H1 (cell line): ENCODE data around the gene HPCAL4. TPM values are rescaled to one million over a fixed set of nuclear protein-coding genes. Genes with fewer than 3 reads are reported as not detected.

ENCODE experiments used
- CEBPB ChIP-seq: IDR thresholded peaks from 2 replicates; pipeline ENCODE4 v1.6.1; 2012; ENCODE audit warnings: low read depth, low read length
- CTBP2 ChIP-seq: IDR thresholded peaks from 2 replicates; pipeline ENCODE4 v1.7.0; 2011; ENCODE audit warnings: borderline replicate concordance, mild to moderate bottlenecking, moderate library complexity, mixed read lengths, low read length; ENCODE audit not compliant: insufficient read depth, insufficient read length
- polyA plus RNA-seq, 7 experiments: library from polyadenylated mRNA; depleted of rRNA in 3 of 7; stranded (reverse) in 5 of 7; unstranded in 2 of 7; fragments of >200 nt in 5 of 7; fragments of 200-250 nt in 2 of 7; gene quantifications; 1 replicate in 5 of 7; 2 replicates in 1 of 7; 4 replicates in 1 of 7; pipeline versions ENCODE4 v1.2.1 to v1.2.3, GENCODE V29; 2011 to 2013; ENCODE audit warnings: missing spikeins in 2 of 7, mixed read lengths in 2 of 7
- total RNA-seq: library from RNA; stranded (reverse); fragmentation: NEBNext Ultra II Directional; extraction: Animal tissue kit (Norgen Biotek cat#: 25700); gene quantifications from 2 replicates; pipeline ENCODE4 v1.2.1, GENCODE V29; 2021

HPCAL4 gene
- total and polyA plus RNA-seq, 2 of the 8 experiments (the other 6 are each of a cell fraction or from before 2014, with no cell fraction given): 0.54 to 0.74 TPM

DNA sequence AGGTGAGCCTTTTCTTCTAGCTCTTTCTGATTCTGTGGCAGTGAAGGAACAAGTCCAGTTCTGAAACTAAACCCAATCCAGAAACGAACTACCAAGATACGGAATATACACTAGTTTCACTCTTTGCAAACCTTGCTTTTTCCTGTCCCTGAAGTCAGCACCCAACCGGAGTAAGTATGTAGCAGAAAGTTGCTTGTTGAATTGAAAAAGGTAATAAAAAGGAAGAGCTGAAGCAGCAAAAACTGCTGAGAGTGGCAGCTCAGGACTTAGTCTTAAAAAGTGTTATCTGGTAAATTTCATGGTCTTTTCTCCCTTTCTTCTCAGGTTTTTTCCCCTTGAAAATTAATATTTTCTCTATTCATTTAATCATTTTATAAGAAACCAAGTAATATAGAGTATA is 9.9 kb downstream of the HPCAL4 start (continued):
- no peak for TF ChIP-seq CTBP2
- no peak for TF ChIP-seq CEBPB
